ENCODE data around the gene RPAP3.

- TF ChIP-seq POLR2A (IDR thresholded peaks at IDR 0.05) = no peak
- no peak for TF ChIP-seq CTCF (IDR thresholded peaks at IDR 0.05)
These were observed 39.1 kb upstream of the RPAP3 start for GRCh38 chr12:47744778-47745436.
